Measurements from ENCODE around the gene EML4. TPM values are rescaled to one million over a fixed set of nuclear protein-coding genes. Genes with fewer than 3 reads are reported as not detected.

The EML4 gene
- total RNA-seq, 1 donor from 2014 or later, result 22.5 TPM

- no peak for DNase-seq (ENCODE audit: low read depth)
Observed at GRCh38 chr2:42223067-42223854, 54.1 kb downstream of the EML4 start.

- DNase-seq (ENCODE audit: low read depth), result peak; percentile 21
Observed at GRCh38 chr2:42223855-42224268, 54.7 kb downstream of the EML4 start.

GRCh38 chr2:42224422-42225067, 55.4 kb downstream of the EML4 start:
- DNase-seq (ENCODE audit: low read depth), result no peak

- no peak for DNase-seq (ENCODE audit: low read depth)
Observed at GRCh38 chr2:42225573-42225972, 56.4 kb downstream of the EML4 start.

- DNase-seq (ENCODE audit: low read depth), result no peak
Observed at GRCh38 chr2:42227491-42227890, 58.3 kb downstream of the EML4 start.

- DNase-seq (ENCODE audit: low read depth), result no peak
Observed at GRCh38 chr2:42228101-42228500, 58.9 kb downstream of the EML4 start.

GRCh38 chr2:42229949-42230348, 60.8 kb downstream of the EML4 start:
- no peak for DNase-seq (ENCODE audit: low read depth)

- DNase-seq (ENCODE audit: low read depth), result no peak
Observed at GRCh38 chr2:42230891-42231290, 61.7 kb downstream of the EML4 start.

- no peak for DNase-seq (ENCODE audit: low read depth)
Observed at GRCh38 chr2:42232024-42232423, 62.9 kb downstream of the EML4 start.

- DNase-seq (ENCODE audit: low read depth), result peak; percentile 48
Observed at GRCh38 chr2:42233976-42234441, 64.9 kb downstream of the EML4 start.

- DNase-seq (ENCODE audit: low read depth), result no peak
Observed at GRCh38 chr2:42236911-42237310, 67.8 kb downstream of the EML4 start.

GRCh38 chr2:42238644-42239288, 69.6 kb downstream of the EML4 start:
- DNase-seq (ENCODE audit: low read depth), result peak; percentile 31

GRCh38 chr2:42239289-42239661, 70.1 kb downstream of the EML4 start:
- no peak for DNase-seq (ENCODE audit: low read depth)

- no peak for DNase-seq (ENCODE audit: low read depth)
Observed at GRCh38 chr2:42239811-42240210, 70.7 kb downstream of the EML4 start.

- no peak for DNase-seq (ENCODE audit: low read depth)
Observed at GRCh38 chr2:42241517-42241916, 72.4 kb downstream of the EML4 start.

GRCh38 chr2:42243297-42243696, 74.1 kb downstream of the EML4 start:
- no peak for DNase-seq (ENCODE audit: low read depth)

- no peak for DNase-seq (ENCODE audit: low read depth)
Observed at GRCh38 chr2:42244520-42244919, 75.4 kb downstream of the EML4 start.

- no peak for DNase-seq (ENCODE audit: low read depth)
Observed at GRCh38 chr2:42245396-42245795, 76.2 kb downstream of the EML4 start.

GRCh38 chr2:42246562-42246961, 77.4 kb downstream of the EML4 start:
- DNase-seq (ENCODE audit: low read depth), result peak; percentile 24

- peak; percentile 29 for DNase-seq (ENCODE audit: low read depth)
Observed at GRCh38 chr2:42248846-42249245, 79.7 kb downstream of the EML4 start.

GRCh38 chr2:42249284-42249683, 80.1 kb downstream of the EML4 start:
- no peak for DNase-seq (ENCODE audit: low read depth)

- peak; percentile 82 for DNase-seq (ENCODE audit: low read depth)
Observed at GRCh38 chr2:42249887-42250286, 80.7 kb downstream of the EML4 start.

Measured in myocyte (in vitro differentiated cells).